ENCODE data around the gene CDH23.

CDH23 gene

DNA sequence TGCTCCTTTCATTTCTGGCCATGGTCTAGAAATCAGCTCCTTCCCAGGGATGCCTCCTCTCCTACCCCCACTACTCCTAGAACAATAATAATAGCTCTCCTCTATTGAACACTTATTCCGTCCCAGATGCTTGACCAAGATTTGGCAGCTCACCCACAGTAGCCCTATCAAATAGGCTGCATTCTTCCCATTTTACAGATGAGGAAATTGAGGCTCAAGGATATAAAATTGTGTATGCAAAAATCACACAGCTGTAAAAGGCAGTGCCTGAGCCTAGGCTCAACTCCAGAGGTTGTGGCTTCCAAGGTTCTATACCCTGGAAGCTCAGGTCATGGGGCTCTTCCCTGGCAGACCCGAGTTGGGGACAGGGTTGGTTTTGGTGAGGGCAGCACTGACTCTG is 240.6 kb downstream of the CDH23 start:
- Histone ChIP-seq H3K9ac (ENCODE audit: low read depth in 1 of 2, low read length in 2 of 2) (no peak overlapping the region), H3K4me1 (ENCODE audit: control insufficient read depth in 1 of 2, insufficient read depth in 2 of 2, low read length in 2 of 2) (peaks cover 74 to 77% of the 10 kb centered on the region in 2 donors), H3K36me3 (ENCODE audit: control insufficient read depth in 1 of 2, insufficient read depth in 2 of 2, low read length in 2 of 2) (no peaks in the 10 kb centered on the region), H3K27ac (ENCODE audit: low read depth, low read length) (no peak overlapping the region), H3K4me3 (ENCODE audit: low read depth in 1 of 2, low read length in 2 of 2) (no peak overlapping the region), H3K9me3 (ENCODE audit: control insufficient read depth in 1 of 2, low read length in 2 of 2) (no peaks in the 10 kb centered on the region), H3K27me3 (ENCODE audit: control insufficient read depth in 1 of 2, insufficient read depth in 2 of 2, low read length in 2 of 2) (no peaks in the 10 kb centered on the region)

DNA sequence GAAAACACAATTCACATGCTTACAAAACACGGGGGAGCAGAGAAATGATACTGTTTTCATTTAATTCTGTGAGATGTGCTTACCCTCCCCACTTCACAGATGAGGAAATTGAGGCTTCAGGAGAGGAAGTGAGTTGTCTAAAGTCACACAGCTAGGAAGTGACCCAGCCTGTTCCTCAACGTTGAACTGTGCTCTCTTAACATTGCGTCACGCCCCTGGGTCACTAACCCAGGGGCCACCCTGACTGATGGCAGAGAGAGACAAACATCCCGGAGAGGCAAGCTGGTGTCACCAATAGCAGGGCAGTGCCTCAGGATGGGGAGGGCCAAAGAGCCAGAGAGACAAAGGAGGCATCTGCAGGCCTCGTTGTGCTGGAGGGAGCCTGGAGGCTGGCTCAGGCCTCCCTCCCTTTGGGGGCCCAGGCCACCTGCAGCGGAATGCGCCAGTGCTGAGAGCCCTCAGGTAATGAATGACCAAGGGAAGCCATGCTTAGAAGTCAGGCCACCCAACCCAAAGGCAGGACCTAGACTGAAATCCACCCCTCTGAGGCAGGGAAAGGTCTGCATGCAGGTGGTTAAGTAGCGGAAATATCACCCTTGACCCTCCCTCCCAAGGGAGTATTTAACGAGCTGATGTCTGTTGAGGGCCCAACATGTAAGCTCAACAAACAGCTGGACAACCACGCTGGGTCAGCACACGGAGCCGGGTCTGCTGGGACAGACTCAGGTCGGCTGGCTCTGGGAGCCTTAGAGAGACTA is 241.5 kb downstream of the CDH23 start:
- H3K36me3 ChIP-seq (ENCODE audit: control insufficient read depth in 1 of 2, insufficient read depth in 2 of 2, low read length in 2 of 2): no peaks in the 10 kb centered on the region
- no peaks in the 10 kb centered on the region for H3K27me3 ChIP-seq (ENCODE audit: control insufficient read depth in 1 of 2, insufficient read depth in 2 of 2, low read length in 2 of 2)
- H3K9ac ChIP-seq (ENCODE audit: low read depth in 1 of 2, low read length in 2 of 2): peak overlapping the region; percentile 40 to 57
- H3K9me3 ChIP-seq (ENCODE audit: control insufficient read depth in 1 of 2, low read length in 2 of 2): no peaks in the 10 kb centered on the region
- peak overlapping the region; percentile 40 to 53 for H3K4me3 ChIP-seq (ENCODE audit: low read depth in 1 of 2, low read length in 2 of 2)
- H3K27ac ChIP-seq (ENCODE audit: low read depth, low read length): peak overlapping the region; percentile 80
- peaks cover 65 to 68% of the 10 kb centered on the region in 2 donors for H3K4me1 ChIP-seq (ENCODE audit: control insufficient read depth in 1 of 2, insufficient read depth in 2 of 2, low read length in 2 of 2)

DNA sequence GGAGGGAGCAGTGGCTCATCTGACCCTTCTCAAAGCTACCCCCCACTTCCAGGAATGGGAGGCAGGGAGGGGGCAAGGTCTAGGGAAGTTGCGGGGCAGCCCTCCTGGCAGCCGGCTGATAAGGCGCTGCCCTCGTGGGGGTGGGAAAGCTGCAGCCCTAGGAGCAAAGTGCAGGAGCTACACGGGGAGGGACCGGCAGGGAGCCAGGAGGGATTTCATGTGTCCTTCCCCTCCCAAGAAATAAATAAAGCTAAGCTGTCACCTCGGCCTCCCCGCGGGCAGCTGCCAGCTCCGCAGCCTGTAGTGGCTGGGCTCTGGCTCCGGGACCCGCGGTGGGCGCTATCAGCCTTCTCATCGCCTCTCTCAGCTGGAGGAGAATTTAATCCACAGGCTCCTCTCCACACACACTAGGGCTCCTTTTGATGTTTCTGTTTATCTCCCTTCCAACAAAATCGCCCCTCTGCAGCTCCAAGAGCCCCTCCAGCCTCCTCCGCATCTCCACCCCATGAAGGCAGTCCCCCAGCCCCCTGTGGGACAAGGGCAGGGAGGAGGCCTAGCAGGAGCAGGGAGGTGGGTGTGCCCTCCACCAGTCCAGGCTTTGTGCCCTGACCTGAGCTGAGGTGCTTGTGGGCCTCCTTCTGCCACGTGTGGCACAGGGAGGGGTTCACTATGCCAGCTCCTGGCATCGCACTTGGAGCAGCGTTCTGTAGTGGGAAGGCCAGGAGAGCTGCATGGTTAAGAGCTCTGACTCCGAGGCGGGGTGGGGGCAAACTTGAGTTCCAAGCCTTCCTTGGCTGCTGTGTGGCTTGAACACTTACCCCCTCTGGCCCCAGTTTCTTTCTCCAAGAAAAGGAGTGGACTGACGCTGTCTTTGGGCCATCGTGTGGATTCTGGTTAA is 242.4 kb downstream of the CDH23 start:
- H3K36me3 ChIP-seq (ENCODE audit: control insufficient read depth in 1 of 2, insufficient read depth in 2 of 2, low read length in 2 of 2): no peaks in the 10 kb centered on the region
- H3K27ac ChIP-seq (ENCODE audit: low read depth, low read length): peak overlapping the region; percentile 80
- peak overlapping the region; percentile 40 to 57 for H3K9ac ChIP-seq (ENCODE audit: low read depth in 1 of 2, low read length in 2 of 2)
- no peaks in the 10 kb centered on the region for H3K9me3 ChIP-seq (ENCODE audit: control insufficient read depth in 1 of 2, low read length in 2 of 2)
- H3K27me3 ChIP-seq (ENCODE audit: control insufficient read depth in 1 of 2, insufficient read depth in 2 of 2, low read length in 2 of 2): no peaks in the 10 kb centered on the region
- H3K4me1 ChIP-seq (ENCODE audit: control insufficient read depth in 1 of 2, insufficient read depth in 2 of 2, low read length in 2 of 2): peaks cover 61 to 66% of the 10 kb centered on the region in 2 donors
- peak overlapping the region in 1 of 2 donors; percentile 53 for H3K4me3 ChIP-seq (ENCODE audit: low read depth in 1 of 2, low read length in 2 of 2)

DNA sequence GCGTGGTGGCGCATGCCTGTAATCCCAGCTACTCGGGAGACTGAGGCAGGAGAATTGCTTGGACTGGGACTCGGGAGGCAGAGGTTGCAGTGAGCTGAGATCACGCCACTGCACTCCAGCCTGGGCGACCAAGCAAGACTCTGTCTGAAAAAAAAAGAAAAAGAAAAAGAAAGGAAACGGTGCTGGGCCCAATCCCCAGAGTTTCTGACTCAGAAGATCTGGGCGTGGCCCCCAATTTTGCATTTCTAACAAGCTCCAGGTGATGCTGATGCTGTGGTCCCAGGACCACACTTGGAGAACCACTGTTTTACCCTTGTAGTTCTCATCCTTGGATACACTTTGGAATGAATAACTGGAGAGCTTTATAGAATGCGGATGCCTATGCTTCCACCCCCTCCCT is 243.9 kb downstream of the CDH23 start:
- Histone ChIP-seq H3K36me3 (ENCODE audit: control insufficient read depth in 1 of 2, insufficient read depth in 2 of 2, low read length in 2 of 2) (no peaks in the 10 kb centered on the region), H3K27ac (ENCODE audit: low read depth, low read length) (no peak overlapping the region), H3K9ac (ENCODE audit: low read depth in 1 of 2, low read length in 2 of 2) (no peak overlapping the region), H3K27me3 (ENCODE audit: control insufficient read depth in 1 of 2, insufficient read depth in 2 of 2, low read length in 2 of 2) (no peaks in the 10 kb centered on the region), H3K4me1 (ENCODE audit: control insufficient read depth in 1 of 2, insufficient read depth in 2 of 2, low read length in 2 of 2) (peaks cover 51 to 60% of the 10 kb centered on the region in 2 donors), H3K4me3 (ENCODE audit: low read depth in 1 of 2, low read length in 2 of 2) (no peak overlapping the region), H3K9me3 (ENCODE audit: control insufficient read depth in 1 of 2, low read length in 2 of 2) (no peaks in the 10 kb centered on the region)

DNA sequence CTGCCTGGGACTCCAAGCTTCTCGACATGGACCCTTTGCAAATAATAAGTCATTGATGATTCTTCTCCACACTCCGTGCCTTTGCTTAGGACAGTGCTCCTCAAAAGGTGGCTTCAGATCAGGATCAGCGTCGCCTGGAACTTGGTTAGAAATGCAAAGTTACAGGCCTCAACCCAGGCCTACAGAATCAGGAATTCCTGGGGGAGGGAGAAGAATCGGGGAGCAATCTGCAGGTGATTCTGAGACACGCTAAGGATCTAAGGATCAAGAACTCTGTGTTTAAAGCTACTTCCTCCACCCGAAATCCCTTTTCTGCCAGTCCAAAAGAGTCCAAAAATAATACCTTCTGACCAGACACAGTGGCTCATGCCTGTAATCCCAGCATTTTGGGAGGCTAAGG is 244.7 kb downstream of the CDH23 start:
- Histone ChIP-seq H3K9ac (ENCODE audit: low read depth in 1 of 2, low read length in 2 of 2) (no peak overlapping the region), H3K4me1 (ENCODE audit: control insufficient read depth in 1 of 2, insufficient read depth in 2 of 2, low read length in 2 of 2) (peaks cover 43 to 52% of the 10 kb centered on the region in 2 donors), H3K9me3 (ENCODE audit: control insufficient read depth in 1 of 2, low read length in 2 of 2) (no peaks in the 10 kb centered on the region), H3K27me3 (ENCODE audit: control insufficient read depth in 1 of 2, insufficient read depth in 2 of 2, low read length in 2 of 2) (no peaks in the 10 kb centered on the region), H3K27ac (ENCODE audit: low read depth, low read length) (no peak overlapping the region), H3K36me3 (ENCODE audit: control insufficient read depth in 1 of 2, insufficient read depth in 2 of 2, low read length in 2 of 2) (no peaks in the 10 kb centered on the region), H3K4me3 (ENCODE audit: low read depth in 1 of 2, low read length in 2 of 2) (no peak overlapping the region)

DNA sequence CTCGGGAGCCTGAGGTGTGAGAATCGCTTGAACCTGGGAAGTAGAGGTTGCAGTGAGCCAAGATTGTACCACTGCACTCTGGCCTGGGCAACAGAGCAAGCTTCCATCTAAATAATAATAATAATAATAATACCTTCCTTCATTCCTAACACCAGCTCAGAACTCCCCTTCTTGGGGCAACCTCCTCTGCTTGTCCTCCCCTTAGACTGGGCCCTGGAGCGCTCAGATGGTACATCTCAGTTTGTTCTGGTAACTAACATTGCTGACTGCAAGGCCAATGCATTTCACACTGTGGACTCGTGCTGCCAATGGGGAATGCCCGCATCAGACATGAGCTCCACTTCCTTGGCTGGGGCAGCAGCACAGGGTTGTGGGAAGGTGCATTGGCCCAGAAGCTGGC is 245.3 kb downstream of the CDH23 start:
- Histone ChIP-seq H3K9me3 (ENCODE audit: control insufficient read depth in 1 of 2, low read length in 2 of 2) (no peaks in the 10 kb centered on the region), H3K9ac (ENCODE audit: low read depth in 1 of 2, low read length in 2 of 2) (no peak overlapping the region), H3K27me3 (ENCODE audit: control insufficient read depth in 1 of 2, insufficient read depth in 2 of 2, low read length in 2 of 2) (no peaks in the 10 kb centered on the region), H3K36me3 (ENCODE audit: control insufficient read depth in 1 of 2, insufficient read depth in 2 of 2, low read length in 2 of 2) (no peaks in the 10 kb centered on the region), H3K4me3 (ENCODE audit: low read depth in 1 of 2, low read length in 2 of 2) (no peak overlapping the region), H3K27ac (ENCODE audit: low read depth, low read length) (no peak overlapping the region), H3K4me1 (ENCODE audit: control insufficient read depth in 1 of 2, insufficient read depth in 2 of 2, low read length in 2 of 2) (peaks cover 39 to 47% of the 10 kb centered on the region in 2 donors)

DNA sequence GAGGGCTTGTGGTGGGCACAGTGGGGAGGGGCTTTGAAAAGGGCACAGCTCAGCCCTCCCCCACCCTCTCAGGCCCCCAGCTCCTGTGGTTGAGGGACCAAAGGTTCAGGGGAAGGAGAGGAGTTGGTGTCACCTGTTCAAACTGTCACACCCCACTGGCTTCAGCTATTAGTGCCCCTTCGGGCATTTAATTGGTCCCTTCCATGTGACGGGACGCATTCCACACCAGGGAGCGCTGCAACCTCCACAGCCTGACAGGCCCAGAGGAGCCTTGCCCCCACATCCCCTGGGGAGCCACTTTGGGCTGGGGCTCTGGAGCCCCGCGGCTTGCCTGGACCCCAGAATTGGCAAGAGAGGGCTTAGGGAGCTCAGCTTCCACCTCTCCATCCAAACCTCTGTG is 247.2 kb downstream of the CDH23 start:
- Histone ChIP-seq H3K4me1 (ENCODE audit: control insufficient read depth in 1 of 2, insufficient read depth in 2 of 2, low read length in 2 of 2) (peaks cover 31 to 44% of the 10 kb centered on the region in 2 donors), H3K9ac (ENCODE audit: low read depth in 1 of 2, low read length in 2 of 2) (no peak overlapping the region), H3K36me3 (ENCODE audit: control insufficient read depth in 1 of 2, insufficient read depth in 2 of 2, low read length in 2 of 2) (no peaks in the 10 kb centered on the region), H3K27me3 (ENCODE audit: control insufficient read depth in 1 of 2, insufficient read depth in 2 of 2, low read length in 2 of 2) (no peaks in the 10 kb centered on the region), H3K27ac (ENCODE audit: low read depth, low read length) (no peak overlapping the region), H3K4me3 (ENCODE audit: low read depth in 1 of 2, low read length in 2 of 2) (no peak overlapping the region), H3K9me3 (ENCODE audit: control insufficient read depth in 1 of 2, low read length in 2 of 2) (no peaks in the 10 kb centered on the region)

DNA sequence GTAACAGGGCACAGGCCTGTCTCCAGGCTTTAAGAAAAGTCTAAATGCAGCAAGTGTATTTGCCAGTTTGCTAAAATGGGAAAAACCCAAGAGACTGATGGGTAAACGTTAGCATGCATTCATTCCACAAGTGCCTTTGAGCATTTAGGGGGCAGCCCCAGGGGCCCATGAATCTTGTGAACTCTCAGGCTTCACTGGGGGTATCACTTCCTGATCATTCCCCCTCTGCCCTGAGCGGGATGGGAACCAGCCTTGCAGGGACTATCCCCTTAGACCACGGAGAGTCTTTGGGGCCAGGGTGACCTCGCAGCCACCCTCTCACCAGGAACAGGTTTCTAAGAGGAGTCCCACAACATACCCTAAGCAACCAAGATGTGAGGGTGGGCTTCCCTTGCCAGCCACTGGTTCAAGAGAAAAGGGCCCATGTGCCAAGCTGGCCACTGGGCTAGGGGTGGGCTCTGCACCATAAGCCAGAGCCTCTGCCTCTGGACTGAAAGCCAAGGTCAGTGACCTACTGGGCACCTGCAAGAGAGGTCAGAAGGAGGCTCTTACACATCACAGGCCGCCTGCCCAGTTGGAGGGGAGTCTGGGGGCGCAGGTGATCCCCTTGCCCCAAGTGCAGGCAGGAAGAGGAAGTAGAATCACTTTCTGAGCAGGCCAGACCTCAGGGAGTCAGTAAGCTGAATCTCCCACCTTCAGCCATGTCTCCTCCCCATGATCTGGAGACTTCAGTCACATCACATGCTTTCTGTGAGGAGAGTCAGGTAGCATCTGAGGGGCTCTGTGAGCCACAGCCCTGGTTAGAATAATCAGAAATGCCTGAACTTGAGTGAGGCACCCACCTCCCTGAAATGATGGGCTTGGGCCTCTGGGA is 247.8 kb downstream of the CDH23 start:
- H3K27ac ChIP-seq (ENCODE audit: low read depth, low read length): no peak overlapping the region
- no peaks in the 10 kb centered on the region for H3K27me3 ChIP-seq (ENCODE audit: control insufficient read depth in 1 of 2, insufficient read depth in 2 of 2, low read length in 2 of 2)
- H3K36me3 ChIP-seq (ENCODE audit: control insufficient read depth in 1 of 2, insufficient read depth in 2 of 2, low read length in 2 of 2): no peaks in the 10 kb centered on the region
- no peak overlapping the region for H3K4me3 ChIP-seq (ENCODE audit: low read depth in 1 of 2, low read length in 2 of 2)
- no peak overlapping the region for H3K9ac ChIP-seq (ENCODE audit: low read depth in 1 of 2, low read length in 2 of 2)
- peaks cover 30 to 44% of the 10 kb centered on the region in 2 donors for H3K4me1 ChIP-seq (ENCODE audit: control insufficient read depth in 1 of 2, insufficient read depth in 2 of 2, low read length in 2 of 2)
- no peaks in the 10 kb centered on the region for H3K9me3 ChIP-seq (ENCODE audit: control insufficient read depth in 1 of 2, low read length in 2 of 2)

DNA sequence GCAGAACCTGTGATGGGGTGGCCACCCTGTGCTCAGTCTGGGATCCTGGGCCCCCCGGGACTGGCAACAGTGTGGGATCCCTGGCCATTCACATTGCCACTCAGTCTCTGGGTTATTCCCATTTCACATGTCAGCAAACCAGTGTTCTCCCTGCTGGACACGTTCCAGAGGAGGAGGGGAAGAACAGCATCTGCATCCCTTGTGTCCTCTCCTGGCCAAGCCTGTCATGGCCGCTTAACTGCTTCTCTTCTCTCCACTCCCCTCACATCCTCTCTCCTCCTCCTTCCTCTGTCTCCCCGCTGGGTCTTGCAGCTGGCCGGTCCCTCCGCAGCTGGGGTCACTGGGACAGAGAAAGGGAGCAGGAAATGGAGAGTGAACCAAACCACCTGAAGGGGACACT is 248.5 kb downstream of the CDH23 start:
- H3K9ac ChIP-seq (ENCODE audit: low read depth in 1 of 2, low read length in 2 of 2): no peak overlapping the region
- H3K27ac ChIP-seq (ENCODE audit: low read depth, low read length): no peak overlapping the region
- peaks cover 24 to 42% of the 10 kb centered on the region in 2 donors for H3K4me1 ChIP-seq (ENCODE audit: control insufficient read depth in 1 of 2, insufficient read depth in 2 of 2, low read length in 2 of 2)

More for the DNA sequence above, 248.5 kb downstream of the CDH23 start:
- no peak overlapping the region for H3K4me3 ChIP-seq (ENCODE audit: low read depth in 1 of 2, low read length in 2 of 2)
- no peaks in the 10 kb centered on the region for H3K9me3 ChIP-seq (ENCODE audit: control insufficient read depth in 1 of 2, low read length in 2 of 2)
- H3K36me3 ChIP-seq (ENCODE audit: control insufficient read depth in 1 of 2, insufficient read depth in 2 of 2, low read length in 2 of 2): no peaks in the 10 kb centered on the region
- no peaks in the 10 kb centered on the region for H3K27me3 ChIP-seq (ENCODE audit: control insufficient read depth in 1 of 2, insufficient read depth in 2 of 2, low read length in 2 of 2)
